Measurements from ENCODE around the gene TBC1D22A.
A peak's percentile ranks its signal among the peaks of the same experiment; 100 is the strongest.

TBC1D22A gene

DNA sequence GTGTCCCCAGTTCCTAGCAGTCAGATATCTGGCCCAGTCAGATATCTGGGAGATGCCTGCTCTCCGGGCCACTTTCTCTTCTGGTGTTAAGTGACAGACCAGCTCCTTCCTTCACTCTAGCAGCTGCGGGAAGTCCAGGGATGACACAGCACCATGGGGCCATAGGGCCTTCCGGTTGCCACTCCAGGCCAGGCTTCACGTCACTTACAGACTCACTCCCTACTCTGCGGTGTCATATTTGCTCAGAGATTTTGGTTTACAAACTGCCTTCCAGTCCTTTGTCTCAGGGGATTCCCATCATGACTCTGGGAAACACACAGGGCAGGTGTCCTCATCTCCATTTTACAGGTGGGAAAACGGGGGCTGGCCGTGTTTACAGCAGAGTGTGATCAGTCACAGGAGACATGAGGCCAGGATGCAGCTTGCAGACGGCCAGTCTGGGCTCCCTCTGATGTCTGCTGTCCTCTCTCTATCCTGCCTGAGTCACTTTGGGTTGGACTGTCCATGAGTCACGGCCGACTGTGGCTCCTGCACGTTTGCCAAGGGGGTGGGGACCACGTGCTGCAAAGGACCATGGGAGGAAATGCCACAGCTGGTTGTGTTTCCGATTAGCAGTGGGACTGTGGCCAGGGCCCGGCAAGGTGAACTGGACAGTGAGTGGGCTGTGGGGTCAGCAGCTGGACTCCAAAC lies 8.2 kb upstream of the TBC1D22A start:
- peak; percentile 38 for DNase-seq

GRCh38 chr22:46754826-46755225 lies 7.6 kb upstream of the TBC1D22A start:
- DNase-seq = no peak

DNA sequence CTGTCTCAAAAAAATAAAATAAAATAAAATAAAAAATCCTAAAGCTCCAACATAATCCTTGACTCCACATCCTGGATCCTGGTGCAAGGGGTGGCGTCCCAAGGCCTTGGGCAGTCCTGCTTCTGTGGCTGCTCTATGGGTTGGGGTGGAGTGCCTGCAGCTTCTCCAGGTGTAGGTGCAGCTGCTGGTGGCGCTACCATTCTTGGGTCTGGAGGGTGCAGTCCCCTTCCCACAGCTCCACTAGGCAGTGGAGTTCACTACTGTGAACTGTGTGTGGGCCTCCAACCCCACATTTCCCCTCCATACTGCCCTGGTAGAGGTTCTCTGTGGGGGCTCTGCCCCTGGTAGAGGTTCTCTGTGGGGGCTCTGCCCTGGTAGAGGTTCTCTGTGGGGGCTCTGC lies 6.9 kb upstream of the TBC1D22A start:
- no peak for DNase-seq

- no peak for DNase-seq
Observed at GRCh38 chr22:46756097-46756496, 6.4 kb upstream of the TBC1D22A start.

GRCh38 chr22:46757104-46757503 lies 5.3 kb upstream of the TBC1D22A start:
- no peak for DNase-seq

DNA sequence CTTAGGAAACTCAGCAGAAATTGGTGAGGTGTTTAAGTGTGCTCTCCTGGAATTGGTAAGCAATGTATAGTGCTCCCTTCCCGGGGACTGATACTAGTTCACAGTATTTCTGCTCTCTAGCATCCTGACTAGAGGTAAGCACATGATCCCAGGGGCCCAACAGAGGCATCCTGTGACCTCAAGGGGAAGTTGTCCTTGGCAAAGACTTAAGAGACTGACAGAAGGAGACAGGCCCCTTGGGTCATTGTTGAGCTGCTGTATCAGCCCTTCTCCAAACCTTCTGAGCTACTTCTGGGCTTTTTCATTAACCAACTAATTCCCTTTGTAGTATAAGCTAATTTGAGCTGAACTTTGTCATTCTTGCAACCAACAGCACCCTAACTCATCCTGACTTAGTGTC lies 4.3 kb upstream of the TBC1D22A start:
- DNase-seq = no peak

DNA sequence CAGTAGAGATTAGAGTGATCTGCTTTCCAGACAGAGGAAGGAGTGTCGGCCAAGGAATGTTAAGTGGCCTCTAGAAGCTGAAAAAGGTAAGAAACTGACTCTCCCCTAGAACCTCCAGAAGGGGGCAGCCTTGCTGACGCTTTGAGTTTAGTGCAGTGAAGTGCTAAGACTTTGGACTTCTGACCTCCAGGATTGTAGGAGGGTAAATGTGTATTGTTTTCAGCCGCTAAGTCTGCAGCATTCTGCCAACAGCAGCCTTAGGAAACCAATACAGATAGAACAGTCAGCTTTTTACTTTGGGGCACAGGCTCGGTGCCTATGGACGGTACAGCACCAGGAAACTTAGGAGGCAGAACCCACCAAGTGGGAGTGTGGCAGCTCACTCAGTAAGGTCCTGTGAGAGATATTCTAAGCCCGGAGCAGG lies 3.6 kb upstream of the TBC1D22A start:
- DNase-seq = peak; percentile 61

GRCh38 chr22:46761017-46761416 lies 1.4 kb upstream of the TBC1D22A start:
- DNase-seq = no peak

DNA sequence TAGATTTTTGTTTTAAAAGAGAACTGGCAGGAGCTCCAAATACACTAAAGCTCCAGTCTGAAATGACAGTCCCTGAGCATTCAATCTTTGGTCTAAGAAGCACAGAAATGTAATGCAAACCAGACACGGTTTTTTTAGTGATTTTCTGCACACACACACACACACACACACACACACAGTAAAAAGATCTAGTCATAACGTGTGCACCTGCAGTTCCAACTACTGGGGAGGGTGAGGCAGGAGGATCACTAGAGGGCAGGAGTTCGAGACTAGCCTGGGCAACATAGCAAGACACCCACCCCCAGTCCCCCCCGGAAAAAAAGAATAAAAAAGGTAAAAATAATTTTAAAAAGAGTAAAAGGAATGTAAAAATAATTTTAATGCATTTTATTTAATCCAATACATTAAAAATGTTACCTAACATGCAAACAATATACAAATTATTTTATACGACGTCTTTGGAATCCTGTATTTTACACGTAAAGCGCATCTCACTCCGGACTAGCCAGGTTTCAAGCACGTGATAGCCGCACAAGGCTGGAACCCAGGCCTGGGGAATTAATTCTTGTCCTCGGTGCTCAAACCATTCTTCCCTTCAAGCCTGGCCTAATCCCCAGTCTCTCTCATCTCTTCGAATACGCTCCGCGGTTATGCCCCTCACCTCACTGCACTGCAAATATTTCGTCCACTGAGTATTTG lies 762 bp upstream of the TBC1D22A start:
- no peak for DNase-seq

DNA sequence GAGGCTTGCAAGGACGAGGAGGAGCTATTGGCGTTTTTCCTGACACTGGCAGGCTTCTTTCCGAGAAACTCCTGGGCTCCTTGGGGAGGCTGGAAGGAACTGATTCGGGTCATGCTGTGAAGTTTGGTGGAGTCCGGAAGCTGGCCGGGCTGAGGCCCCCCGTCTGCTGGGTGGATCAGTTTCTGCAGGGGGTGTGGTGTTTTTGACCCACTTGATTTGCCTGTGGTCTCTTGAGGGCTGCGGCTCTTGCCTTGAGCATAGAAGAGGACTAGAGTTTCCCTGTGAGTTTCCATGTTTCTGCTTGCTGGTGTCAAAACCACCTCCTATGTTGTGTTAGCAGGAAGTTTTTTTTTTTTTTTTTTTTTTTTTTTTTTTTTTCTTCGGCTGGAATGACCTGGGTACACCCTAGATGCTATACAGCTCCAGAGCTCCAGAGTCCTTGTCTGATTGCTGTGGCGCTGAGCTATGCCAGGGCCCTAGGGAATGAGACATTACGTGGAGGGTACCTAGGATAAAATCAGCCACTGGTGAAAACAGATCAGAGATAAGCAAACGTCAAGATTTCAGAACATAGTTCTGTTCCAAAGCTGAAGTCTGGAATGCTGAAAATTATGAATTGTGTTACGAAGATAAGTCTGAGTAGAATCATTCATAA lies 728 bp downstream of the TBC1D22A start:
- DNase-seq = peak; percentile 51

- no peak for DNase-seq
Observed at GRCh38 chr22:46764140-46764680, 1.8 kb downstream of the TBC1D22A start.

- no peak for DNase-seq
Observed at GRCh38 chr22:46764779-46765485, 2.5 kb downstream of the TBC1D22A start.

DNA sequence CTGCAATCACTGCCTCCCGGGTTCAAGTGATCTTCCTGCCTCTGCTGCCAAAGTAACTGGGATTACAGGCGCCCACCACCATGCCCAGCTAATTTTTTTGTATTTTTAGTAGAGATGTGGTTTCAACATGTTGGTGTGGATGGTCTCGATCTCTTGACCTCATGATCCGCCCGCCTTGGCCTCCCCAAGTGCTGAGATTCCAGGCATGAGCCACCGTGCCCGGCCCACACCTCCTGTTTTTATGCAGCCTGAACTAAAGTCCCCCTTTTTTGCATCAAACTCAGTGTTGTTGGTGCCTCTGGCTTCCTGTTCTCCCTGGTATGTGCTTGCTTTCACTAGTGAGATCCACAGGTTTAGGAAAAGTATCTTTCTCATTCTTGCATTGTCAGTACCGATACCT lies 4.2 kb downstream of the TBC1D22A start:
- no peak for DNase-seq

- DNase-seq = no peak
Observed at GRCh38 chr22:46767249-46767985, 5.0 kb downstream of the TBC1D22A start.

DNA sequence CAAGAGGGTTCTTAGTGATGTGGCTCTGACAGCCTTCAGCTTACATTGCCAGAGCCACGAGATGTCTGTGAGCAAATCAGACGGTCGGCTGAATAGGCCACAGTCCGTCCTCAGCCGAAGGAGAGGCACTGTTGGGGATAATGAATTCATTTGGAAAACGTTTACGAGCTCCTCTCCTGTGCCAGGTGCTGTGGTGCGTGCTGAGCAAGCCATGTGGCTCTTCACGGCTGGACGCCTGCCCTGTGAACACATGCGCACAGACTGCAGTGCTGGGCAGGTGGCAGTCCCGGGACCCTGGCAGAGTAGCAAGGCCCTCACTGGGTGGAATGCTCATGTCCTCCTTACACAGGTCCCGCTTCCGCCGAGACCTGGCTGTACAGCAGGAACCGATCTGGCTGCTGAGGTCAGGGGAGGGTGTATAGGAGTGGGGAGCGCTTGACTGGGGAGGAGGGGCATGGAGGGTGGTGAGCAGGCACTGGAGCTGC lies 6.8 kb downstream of the TBC1D22A start:
- DNase-seq = no peak

GRCh38 chr22:46769706-46770105 lies 7.3 kb downstream of the TBC1D22A start:
- DNase-seq = no peak

GRCh38 chr22:46770151-46770641 lies 7.7 kb downstream of the TBC1D22A start:
- DNase-seq = no peak

DNA sequence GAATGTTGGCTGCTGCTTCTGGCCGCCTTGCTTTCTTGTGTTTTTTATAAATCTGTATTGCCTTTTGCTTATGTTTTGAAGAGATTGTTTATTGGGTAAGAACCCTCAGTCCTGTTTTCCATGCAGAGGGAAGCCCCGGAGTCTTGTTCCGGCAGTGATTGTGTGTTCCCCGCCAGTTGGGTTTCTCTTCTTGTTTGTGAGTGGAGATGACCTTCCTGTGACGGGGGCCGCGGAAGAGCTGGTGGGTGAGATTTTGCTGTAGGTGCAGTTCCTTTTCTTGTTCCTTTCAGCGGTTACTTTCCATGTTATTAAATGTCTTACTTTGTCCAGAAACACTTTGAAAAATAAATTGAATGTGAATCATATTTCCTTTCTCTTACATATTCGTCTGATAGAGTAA lies 8.3 kb downstream of the TBC1D22A start:
- DNase-seq = no peak

DNA sequence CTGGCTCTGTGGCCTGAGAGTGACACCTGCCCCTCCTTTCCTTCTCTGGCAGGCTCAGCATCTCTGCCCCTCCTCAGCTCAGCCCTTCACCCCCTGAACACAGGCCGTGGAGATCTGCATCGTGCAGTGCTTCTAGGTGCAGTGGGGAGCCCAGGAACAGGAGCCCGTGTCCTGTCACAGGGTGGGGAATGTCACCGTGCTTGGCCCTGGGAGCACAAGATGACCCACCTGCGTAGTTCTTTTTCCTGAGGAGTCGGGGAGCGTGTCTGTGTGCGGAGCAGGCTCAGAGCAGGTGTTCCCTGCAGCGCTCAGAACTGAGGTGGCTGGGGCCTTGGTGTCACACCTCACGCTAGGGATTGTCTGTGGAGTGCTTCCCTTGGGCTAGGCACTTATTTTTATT lies 10.6 kb downstream of the TBC1D22A start:
- DNase-seq = no peak

- no peak for DNase-seq
Observed at GRCh38 chr22:46774253-46774979, 12.0 kb downstream of the TBC1D22A start.
